KMS-11 (cell line): ENCODE data around the gene USP34.
"Not testable (repeated sequence)": the region's sequence is repeated elsewhere in the genome, so short reads cannot be mapped to it uniquely, and the experiment has no call there.

Experiments
- H2AFZ ChIP-seq: fragments of 200-600 bp; sonication (generic); 2 replicates; pipeline ENCODE4 v1.6.1; 2016; ENCODE audit warnings: antibody characterized with exemption, mixed run types, low read depth
- H3K27ac ChIP-seq: fragments of 200-600 bp; sonication (generic); 2 replicates; pipeline ENCODE4 v1.6.1; 2016; ENCODE audit warnings: mild to moderate bottlenecking, mixed run types
- H3K27me3 ChIP-seq: fragments of 200-600 bp; sonication (generic); 2 replicates; pipeline ENCODE4 v1.6.1; 2017; ENCODE audit warnings: mild to moderate bottlenecking, low read depth, mixed run types, moderate library complexity; ENCODE audit not compliant: insufficient read depth
- H3K36me3 ChIP-seq: fragments of 200-600 bp; sonication (generic); 2 replicates; pipeline ENCODE4 v1.6.1; 2017; ENCODE audit warnings: mild to moderate bottlenecking, mixed run types; ENCODE audit not compliant: insufficient read depth
- H3K4me1 ChIP-seq: fragments of 200-600 bp; sonication (generic); 2 replicates; pipeline ENCODE4 v1.6.1; 2016; ENCODE audit warnings: mild to moderate bottlenecking, low read depth, mixed run types; ENCODE audit not compliant: poor library complexity, severe bottlenecking
- H3K4me2 ChIP-seq: fragments of 200-600 bp; sonication (generic); 2 replicates; pipeline ENCODE4 v1.7.0; 2016; ENCODE audit warnings: mild to moderate bottlenecking, mixed run types
- H3K4me3 ChIP-seq: fragments of 200-600 bp; sonication (generic); IDR thresholded peaks from 2 replicates; pipeline ENCODE4 v1.6.1; 2017; ENCODE audit warnings: low read depth, low read length, mixed read lengths; ENCODE audit not compliant: insufficient read depth
- H3K79me2 ChIP-seq: fragments of 200-600 bp; sonication (generic); 2 replicates; pipeline ENCODE4 v1.6.1; 2016; ENCODE audit warnings: low read depth, mixed run types; ENCODE audit not compliant: insufficient read depth
- H3K9ac ChIP-seq: fragments of 200-600 bp; sonication (generic); 2 replicates; pipeline ENCODE4 v1.6.1; 2016; ENCODE audit warnings: mild to moderate bottlenecking, mixed run types
- H4K20me1 ChIP-seq: fragments of 200-600 bp; sonication (generic); 2 replicates; pipeline ENCODE4 v1.6.1; 2016; ENCODE audit warnings: mild to moderate bottlenecking, mixed run types; ENCODE audit not compliant: insufficient read depth
- CTCF ChIP-seq: fragments of 200-600 bp; sonication (generic); conservative IDR thresholded peaks from 2 replicates; pipeline ENCODE4 v1.6.1; 2017; ENCODE audit warnings: low read depth, mild to moderate bottlenecking, antibody characterized with exemption, low read length, moderate library complexity, mixed read lengths

USP34 gene

GRCh38 chr2:61450144-61450543, 20.7 kb downstream of the USP34 start:
- H3K27me3 ChIP-seq: no peaks in the 10 kb centered on the region
- peaks cover 90% of the 10 kb centered on the region for H3K79me2 ChIP-seq
- peaks cover 17% of the 10 kb centered on the region for H3K4me1 ChIP-seq
- no peak overlapping the region for H3K4me2 ChIP-seq
- no peak overlapping the region for H3K27ac ChIP-seq
- TF ChIP-seq CTCF: no peak
- H3K36me3 ChIP-seq: no peaks in the 10 kb centered on the region
- no peak overlapping the region for H3K9ac ChIP-seq
- H4K20me1 ChIP-seq: no peaks in the 10 kb centered on the region; the same call in 1 of the 2 replicates
- H2AFZ ChIP-seq: no peak overlapping the region
- H3K4me3 ChIP-seq: no peak overlapping the region

- no peaks in the 10 kb centered on the region for H3K36me3 ChIP-seq
- no peaks in the 10 kb centered on the region; the same call in 1 of the 2 replicates for H4K20me1 ChIP-seq
- H3K79me2 ChIP-seq: peaks cover 90% of the 10 kb centered on the region
- H3K4me3 ChIP-seq: no peak overlapping the region
- no peak overlapping the region for H2AFZ ChIP-seq
- no peak overlapping the region for H3K4me2 ChIP-seq
- no peak overlapping the region for H3K27ac ChIP-seq
- peaks cover 16% of the 10 kb centered on the region for H3K4me1 ChIP-seq
- H3K27me3 ChIP-seq: no peaks in the 10 kb centered on the region
- H3K9ac ChIP-seq: no peak overlapping the region
- no peak for TF ChIP-seq CTCF
These were observed 22.7 kb downstream of the USP34 start for GRCh38 chr2:61448229-61448628.

GRCh38 chr2:61446971-61447370, 23.9 kb downstream of the USP34 start:
- not testable (repeated sequence) for H2AFZ ChIP-seq, H4K20me1 ChIP-seq, H3K4me3 ChIP-seq, H3K36me3 ChIP-seq, H3K27me3 ChIP-seq, H3K4me2 ChIP-seq, H3K27ac ChIP-seq, H3K9ac ChIP-seq
- H3K79me2 ChIP-seq: peaks cover 94% of the 10 kb centered on the region
- H3K4me1 ChIP-seq: peaks cover 16% of the 10 kb centered on the region

GRCh38 chr2:61443342-61444041, 27.4 kb downstream of the USP34 start:
- Histone ChIP-seq H3K4me3 (no peak overlapping the region), H3K9ac (no peak overlapping the region), H4K20me1 (peaks cover 16% of the 10 kb centered on the region), H3K79me2 (peaks cover 96% of the 10 kb centered on the region), H2AFZ (no peak overlapping the region), H3K36me3 (no peaks in the 10 kb centered on the region), H3K27me3 (no peaks in the 10 kb centered on the region), H3K4me2 (no peak overlapping the region), H3K4me1 (peaks cover 25% of the 10 kb centered on the region), H3K27ac (no peak overlapping the region)
- TF ChIP-seq CTCF: no peak

- Histone ChIP-seq H3K36me3 (no peaks in the 10 kb centered on the region), H3K4me3 (no peak overlapping the region), H3K79me2 (peaks cover 100% of the 10 kb centered on the region), H4K20me1 (peaks cover 34% of the 10 kb centered on the region), H3K27me3 (no peaks in the 10 kb centered on the region), H3K9ac (no peak overlapping the region), H3K4me1 (peaks cover 48% of the 10 kb centered on the region), H2AFZ (no peak overlapping the region), H3K27ac (no peak overlapping the region), H3K4me2 (no peak overlapping the region)
- TF ChIP-seq CTCF: no peak
These were observed 31.5 kb downstream of the USP34 start for GRCh38 chr2:61439241-61440002.
